Inflammatory macrophage (primary cell): ENCODE data around the gene SSU72.
A peak's percentile ranks its signal among the peaks of the same experiment; 100 is the strongest.

Experiments
- DNase-seq, 2 donors: peaks; one replicate each; pipeline ENCODE4 v3.0.0-alpha.2; 2020 to 2022
- total RNA-seq, 18 experiments: gene quantifications; one replicate each; lab custom pipeline; 2026; ENCODE audit warnings: mixed read lengths in 6 of 18, inconsistent platforms in 2 of 18; lab: John Stamatoyannopoulos, UW

SSU72 gene
- total RNA-seq = 34.4 to 101 (median 74.7) reads per million in 18 experiments

DNA sequence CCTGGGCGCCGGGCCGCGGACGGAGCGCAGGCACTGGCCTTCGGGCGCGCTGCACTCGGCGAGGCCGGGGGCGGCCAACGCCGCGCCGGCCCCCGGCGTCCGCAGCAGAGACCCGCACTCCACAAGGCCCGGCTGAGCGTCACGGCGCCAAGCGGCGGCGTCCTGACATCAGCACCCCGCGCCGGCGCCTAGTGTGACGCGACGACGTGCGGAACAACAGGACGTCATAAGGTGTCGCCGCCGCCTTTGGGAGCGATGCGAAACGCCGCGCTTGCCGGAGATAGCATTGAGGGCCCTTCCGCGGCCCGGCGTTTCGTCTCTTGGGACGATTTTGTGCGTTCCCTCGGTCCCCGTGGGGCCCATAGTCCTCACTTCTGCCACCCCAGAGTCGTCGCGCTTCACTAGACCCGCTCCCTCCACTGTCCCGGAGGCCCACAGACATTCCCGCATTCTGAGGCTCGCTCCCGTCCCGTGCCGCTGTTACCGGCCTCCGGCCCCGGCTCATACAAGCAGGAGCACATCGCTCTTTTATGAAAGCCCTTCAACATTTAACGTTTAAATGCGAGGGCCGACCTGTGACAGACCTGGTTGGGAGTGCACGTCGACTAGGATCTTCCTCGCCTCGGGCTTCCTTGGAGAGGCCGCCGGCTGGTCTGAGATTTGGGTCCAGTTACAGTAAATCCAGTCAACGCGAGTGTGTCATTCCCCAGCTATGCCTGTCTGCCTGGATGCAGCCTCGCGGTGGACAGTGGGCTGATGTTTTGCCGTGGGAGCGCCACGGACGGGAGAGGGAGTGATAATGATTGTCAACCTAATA is at the start of gene SSU72:
SSU72 (minus strand) TSS at position 143 of the 817 bp plus-strand sequence. CDS start 306 bp downstream, outside the sequence.
- peak; percentile 93 to 95 for DNase-seq

DNA sequence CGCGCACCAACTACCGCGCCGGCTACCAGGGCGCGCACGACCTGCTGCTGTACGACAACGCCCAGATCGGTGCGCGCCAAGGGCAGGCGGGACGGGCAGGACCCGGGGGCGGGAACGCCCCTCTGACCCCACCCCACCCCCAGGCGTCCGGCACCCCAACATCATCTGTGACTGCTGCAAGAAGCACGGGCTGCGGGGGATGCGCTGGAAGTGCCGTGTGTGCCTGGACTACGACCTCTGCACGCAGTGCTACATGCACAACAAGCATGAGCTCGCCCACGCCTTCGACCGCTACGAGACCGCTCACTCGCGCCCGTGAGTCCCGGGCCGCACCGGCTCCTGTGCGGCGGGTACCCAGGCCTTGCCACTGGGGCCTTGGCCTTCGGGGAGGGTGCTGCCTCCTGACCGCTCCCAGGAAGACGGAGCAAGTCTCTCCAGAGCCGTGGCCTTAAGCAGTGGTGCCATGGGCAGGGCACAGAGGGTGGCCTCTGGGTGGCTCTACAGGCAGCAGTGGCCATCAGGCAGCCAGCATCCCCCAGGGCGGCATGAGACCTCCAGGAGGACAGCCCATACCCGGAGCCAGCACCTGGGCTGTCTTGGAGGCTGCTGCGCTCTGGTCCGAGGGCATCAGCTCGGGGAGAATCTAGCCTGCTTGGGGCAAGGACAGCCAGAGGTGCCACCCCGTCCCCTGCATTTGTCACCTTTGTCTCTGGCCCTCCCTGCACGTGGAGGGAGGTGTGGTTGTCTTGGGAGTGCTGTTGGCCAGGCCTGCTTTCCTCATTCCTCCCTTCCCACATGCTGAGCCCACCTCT is 49.2 kb upstream of the SSU72 start:
- no peak for DNase-seq

DNA sequence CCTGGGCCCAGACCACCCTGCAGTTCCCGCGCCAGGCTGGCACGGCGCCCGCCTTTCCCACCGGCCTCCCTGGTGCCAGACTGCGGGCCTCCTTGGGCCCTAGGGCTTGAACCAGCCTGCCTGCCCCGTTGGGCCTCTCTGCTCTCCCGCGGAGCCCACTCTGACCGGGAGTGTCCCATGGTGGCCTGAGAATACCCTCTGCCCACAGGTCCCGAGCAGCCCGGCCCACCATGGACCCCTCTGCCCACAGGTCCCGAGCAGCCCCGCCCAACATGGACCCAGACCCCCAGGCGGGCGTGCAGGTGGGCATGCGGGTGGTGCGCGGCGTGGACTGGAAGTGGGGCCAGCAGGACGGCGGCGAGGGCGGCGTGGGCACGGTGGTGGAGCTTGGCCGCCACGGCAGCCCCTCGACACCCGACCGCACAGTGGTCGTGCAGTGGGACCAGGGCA is 48.5 kb upstream of the SSU72 start:
- DNase-seq = no peak

DNA sequence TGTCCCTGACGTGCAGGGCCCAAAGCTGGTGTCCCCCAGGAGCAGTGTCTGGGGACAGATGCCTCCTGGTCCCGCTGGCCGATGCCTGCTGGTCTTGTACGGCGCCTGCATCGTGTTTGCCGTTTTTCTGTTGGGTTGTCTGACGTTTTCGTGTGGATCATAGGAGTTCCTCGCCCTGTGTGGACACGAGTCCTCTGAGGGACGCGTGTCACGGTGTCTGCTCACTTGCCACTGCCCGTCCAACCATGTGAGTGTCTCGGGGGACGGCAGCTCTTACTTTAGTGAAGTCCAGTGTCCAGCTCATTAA is 48.1 kb upstream of the SSU72 start:
- DNase-seq = no peak

DNA sequence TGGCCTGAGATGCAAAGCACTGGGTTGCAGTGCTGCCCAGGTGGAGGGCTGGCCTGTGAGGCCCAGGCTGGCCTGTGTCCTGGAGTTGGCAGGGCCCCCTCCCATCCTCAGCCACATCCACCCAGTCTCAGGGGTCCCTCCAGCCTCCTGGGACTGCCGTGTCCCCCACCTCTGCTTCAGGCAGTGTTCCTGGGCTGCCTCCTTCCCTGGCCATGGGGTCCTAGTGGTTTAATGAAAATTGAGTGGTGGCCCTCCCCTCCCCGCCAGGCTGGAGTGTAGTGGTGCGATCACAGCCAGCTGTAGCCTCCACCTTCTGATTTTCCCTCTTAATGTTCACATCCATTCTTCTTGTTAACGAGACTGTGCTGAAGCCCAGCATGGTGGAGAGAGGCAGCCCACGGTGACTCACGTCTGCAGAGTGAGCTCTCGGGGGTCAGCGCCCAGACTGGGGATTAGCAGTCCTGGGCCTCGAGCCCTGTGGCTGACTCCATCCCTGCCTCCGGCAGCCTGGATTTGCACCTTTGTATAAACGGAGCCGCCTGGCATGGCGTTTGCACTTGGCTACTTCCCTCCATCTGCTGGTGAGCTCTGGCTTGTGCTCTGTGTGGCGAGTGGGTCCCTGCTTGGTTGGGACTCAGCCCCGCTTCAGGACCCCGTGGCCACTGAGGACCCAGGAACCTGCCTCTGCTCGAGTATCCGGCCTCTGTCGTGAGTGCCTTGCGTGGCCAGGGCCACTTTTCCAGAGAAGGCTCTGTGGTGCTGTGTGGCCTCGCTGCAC is 47.5 kb upstream of the SSU72 start:
- no peak for DNase-seq

DNA sequence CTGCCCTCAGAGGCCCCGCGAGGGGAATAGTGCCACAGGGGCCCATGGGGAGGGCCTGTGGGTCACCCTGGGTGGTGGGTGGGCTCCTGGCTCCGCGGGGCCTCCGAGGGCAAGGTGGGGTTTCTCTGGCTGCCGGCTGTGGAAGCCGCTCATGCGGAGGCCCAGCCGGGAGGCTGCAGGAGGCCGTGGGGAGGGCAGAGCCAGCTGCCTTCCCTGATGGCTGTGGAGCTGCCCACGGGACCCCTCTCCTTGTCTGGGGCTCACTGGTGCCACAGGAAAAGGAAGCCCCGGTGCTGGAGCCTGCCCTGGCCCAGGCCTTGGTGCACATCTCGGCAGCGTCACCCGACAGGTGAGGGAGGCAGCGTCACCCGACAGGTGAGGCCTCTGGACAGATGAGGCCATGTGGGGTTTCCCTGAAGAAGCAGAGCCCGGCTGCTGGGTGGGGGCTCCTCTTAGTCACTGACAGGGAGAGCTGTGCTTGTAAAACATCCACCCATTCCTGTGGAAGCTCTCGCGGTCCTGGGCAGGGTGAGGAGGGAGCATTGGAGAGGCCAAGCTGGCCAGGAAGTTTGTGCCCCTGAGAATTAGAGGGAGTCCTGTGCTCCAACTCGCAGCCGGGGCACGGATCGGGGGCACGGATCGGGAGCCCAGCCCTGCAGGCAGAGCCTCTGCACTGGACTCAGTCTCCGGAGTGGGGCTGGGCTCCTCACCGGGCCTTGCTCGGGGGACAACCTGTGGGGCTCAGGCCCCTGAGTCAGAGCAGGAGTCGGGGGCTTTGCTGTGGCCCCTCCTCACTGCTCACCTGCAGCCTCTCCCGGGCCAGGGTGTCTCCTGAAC is 46.7 kb upstream of the SSU72 start:
- DNase-seq = no peak

DNA sequence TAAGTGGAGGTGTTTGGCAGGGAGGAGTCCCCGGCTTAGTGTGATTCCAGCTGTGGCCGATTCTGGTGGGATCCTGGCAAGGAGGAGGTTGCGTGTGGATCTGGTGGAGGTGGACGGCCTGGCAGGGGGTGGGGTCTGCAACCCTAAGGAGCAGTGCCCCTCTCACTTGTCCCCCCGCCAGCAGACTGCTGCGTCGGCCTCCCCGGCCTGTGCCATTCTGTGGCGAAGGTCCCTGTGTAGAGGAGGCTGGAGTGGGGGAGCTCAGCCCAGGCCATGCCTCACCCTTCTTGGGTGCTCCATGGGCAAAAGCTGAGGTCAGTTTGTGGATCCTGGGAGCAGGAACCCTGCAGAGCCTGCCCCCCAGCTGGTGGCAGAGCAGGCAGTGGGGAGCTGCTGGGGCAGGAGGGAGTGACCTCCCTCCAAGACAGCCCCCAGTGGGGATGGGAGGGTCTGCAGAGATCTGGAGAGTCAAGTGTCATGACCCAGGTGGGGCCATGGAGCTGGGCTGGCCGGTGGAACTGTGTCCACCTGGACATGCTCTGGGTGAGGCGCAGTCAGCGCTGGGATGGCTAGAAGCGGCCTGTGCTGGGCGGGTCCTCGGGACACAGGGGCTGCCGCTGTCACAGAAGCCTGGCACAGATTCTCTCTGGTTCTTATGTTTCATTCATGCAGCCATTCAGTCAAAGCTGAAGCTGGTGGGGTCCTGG is 45.9 kb upstream of the SSU72 start:
- no peak for DNase-seq

DNA sequence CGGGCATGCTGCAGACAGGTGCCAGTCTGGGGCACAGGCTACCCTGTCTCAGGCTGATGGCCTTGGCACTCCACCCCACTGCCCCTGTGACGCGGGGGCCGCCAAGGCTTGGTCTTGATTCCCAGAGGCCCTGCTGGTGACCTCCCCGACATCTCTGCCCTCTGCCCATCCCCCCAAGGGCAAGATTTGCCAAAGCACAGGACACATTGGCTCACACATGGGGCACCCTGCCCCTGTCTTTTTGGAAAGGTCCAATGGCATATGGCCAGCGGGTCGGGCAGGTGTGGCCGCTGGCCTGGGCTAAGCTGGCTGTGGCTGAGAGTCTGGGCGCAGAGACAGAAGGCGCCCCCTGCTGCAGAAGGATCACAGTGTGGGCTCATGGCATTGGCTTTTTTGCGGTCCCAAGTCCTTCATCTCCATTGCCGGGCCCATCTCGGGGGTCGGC is 45.3 kb upstream of the SSU72 start:
- DNase-seq = peak; percentile 6 to 35

DNA sequence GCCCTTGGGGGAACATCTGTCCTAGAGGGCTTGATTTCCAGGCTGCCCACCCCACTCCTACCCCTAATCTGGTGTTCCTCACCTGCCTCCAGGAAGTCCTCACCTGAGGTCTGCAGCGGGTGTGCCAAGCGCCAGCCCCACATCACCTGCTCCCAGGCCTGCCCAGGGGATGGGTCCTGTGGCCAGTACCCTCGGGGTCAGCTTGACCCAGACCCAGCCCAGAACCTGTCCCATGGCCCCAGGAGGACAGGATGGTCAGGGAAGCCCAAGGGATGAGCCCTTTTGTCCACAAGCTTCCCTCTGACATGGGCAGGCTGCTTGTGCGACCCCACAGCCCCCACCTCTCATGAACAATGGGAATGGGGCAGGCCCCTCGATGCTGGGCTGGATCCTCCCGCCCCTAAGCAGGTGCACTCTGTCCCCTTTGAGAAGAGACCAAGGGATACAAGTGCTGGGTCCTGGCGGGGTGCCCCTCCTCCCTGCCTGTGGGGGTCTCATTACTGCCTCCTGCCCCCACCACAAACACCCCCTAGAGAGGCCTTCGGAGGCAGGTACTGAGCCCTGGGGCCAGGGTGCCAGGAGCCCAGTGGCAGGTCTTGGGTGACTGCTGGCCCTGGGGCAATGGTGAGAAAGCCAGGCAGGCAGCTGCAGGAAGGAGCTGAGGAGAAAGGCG is 43.9 kb upstream of the SSU72 start:
- DNase-seq = no peak

DNA sequence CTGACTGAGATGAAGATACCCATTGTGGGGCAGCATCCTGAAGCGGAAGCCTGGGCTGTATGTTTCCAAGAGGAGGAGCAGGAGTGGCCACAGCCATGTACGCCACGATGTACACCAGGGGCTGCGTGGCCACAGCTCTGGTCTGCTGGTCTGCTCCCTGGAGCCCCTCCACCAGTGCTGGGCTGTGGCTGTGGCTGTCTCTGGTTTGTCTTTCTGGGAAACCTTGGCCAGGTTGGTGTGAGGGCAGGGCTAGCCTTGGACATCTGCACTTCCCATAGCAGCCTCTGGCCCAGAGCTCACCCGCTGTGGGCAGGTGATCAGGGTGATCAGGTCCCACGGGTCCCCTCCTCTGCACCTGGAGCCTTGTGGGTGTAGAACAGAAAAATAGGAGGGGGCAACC is 43.3 kb upstream of the SSU72 start:
- no peak for DNase-seq

DNA sequence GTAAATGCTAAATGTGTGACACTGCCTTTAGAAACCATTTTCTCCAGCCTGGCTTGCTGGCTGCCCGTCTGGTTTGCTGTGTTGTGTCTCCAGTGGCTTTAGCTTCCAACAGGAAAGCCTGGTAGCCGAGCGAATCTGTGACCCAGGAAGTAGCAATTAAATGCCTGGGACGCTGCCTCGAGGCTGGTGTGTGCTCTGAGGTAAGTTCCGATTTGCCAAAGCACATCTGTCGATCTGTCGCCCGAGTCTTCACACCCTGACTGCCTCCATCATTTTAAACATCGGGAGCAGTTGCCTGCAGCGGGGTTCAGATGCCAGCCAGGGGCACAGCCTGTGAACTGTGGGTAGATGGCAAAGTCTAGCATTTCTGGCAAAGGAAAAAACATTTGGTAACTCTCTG is 42.9 kb upstream of the SSU72 start:
- DNase-seq = no peak

DNA sequence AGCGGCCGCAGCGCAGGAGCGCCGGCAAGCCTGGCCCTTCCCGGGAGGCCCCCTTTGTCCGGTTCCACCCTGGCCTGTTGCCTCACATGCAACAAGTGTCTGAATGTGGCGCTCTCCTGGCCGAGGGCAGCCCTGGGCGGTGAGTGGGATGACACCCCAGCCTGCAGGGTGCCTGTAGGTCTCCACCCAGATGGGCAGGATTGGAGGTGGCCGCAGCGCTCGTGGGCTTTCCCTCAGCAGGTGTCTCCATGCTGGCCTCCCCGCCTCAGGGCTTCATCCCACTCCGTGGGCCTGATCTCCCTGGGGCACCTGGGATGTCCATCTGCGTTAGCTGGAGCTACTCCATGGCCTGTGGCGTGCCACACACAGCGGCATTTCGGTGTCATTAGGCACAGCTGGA is 42.2 kb upstream of the SSU72 start:
- DNase-seq = no peak

DNA sequence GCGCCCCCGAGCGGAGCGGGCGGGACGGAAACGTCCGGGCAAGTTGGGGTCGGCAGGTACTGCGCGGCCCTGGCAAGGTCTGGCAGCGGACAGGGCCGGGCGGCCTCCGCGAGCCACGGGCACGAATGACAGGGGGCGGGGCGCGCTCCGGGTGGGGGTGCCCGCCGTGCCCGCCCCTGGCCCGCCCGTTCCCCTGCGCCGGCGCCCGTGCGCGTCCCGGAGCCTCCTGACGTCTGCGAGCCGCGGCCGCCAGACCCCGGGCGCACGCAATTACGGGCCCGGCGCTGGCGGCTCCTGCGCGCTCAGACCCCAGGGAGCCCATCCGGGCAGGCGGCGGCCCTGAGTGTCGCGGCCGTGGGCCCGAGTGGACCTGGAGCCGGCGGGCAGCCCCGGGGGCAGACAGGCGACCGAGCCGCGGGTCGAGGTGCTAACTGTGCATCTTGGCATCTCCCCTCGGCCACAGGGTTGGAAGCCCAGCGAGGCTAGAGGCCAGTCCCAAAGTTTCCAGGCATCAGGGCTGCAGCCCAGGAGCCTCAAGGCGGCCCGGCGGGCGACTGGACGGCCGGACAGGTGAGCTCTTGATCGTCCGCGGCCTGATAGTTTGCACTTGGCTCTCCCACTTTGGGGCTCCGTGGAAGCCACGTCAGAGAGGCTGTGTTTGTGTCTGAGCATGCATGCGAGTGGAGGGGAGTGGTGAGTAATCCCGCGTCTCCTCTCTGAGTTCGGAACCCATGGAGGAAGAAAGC is 41.6 kb upstream of the SSU72 start:
- DNase-seq = peak; percentile 14 to 58

DNA sequence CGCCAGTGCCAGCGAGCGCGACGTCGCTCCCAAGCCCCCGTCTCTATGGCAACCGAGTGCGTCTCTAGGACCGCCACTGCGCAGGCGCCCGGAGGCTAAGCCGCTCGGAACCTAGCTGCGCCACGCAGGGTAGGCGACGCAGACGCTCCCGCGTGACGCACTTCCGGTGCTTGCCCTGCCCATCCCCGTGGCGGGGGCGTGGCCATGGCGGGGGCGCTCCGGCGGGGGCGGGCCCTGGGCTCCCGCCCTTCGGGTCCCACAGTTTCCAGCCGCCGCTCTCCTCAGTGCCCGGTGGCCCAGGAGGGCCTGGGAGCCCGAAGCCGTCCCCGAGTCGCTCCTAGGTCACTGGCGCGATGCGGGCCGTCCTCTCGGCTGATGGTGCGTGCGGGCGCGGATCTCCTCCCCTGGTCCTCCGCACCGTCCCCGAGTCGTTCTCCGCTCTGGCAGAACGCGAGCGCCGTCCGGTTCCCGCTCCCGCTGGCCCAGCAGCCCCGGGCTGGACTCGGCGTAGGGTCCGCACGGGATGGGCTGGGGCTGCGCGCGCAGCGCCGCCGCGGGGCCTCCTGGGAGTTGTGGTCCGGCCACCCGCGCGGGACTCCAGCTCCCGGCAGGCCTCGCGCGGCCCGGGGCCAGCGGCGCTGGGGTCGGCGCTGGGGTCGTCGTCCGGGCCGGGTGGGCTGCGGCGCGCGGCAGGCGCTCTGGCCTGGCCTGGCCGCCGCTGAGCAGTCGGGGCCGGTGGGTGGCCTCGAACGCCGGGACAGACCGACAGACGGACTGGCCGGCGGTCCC is 40.8 kb upstream of the SSU72 start, which contains the start of gene MIB2:
MIB2 (plus strand) TSS at position 245 of the 789 bp plus-strand sequence. CDS start 7,953 bp downstream, outside the sequence.
- DNase-seq = peak; percentile 97 to 98

DNA sequence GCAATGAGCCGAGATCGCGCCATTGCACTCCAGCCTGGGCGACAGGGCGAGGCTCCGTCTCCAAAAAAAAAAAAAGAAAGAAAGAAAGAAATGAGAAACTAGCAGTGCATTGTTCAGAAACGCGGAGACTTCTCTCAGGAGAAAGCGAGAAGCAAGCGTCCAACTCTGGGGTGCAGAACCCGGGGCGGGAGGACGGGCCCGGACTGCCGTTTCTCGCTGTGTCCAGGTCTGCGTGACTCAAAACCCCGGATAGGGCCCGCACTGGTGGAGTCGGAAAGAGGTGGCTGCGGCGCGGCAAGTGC is 40.2 kb upstream of the SSU72 start:
- DNase-seq = no peak

DNA sequence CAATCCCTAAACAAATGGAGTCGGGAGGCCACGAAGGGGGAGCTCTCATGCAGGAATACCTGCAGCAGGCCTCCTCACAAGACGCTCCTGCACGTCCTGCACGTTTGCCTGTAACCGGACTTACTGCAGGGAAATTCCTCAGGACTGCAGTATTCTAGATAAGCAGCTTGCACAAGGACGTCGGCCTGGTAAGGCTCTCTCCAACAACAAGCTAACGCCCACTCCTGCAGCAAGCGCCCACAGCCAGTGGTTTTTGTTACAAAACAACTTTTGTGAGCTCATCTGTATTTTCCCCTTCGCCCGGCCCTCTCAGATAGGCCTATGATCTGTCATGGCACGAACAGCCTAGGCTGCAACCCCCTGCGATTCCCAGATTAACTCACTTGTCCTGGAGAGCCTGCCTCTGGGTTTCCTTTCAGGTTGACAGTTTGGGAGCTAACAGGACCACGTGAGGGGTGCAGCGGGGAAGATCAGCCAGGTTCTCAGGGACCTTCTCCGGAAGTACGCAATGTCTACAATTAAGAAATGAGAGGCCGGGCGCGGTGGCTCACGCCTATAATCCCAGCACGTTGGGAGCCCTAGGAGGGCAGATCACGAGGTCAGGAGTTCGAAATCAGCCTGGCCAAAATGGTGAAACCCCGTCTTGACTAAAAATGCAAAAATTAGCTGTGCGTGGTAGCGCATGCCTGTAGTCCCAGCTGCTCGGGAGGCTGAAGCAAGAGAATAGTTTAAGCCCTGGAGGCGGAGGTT is 39.7 kb upstream of the SSU72 start:
- DNase-seq = peak; percentile 96 to 97

DNA sequence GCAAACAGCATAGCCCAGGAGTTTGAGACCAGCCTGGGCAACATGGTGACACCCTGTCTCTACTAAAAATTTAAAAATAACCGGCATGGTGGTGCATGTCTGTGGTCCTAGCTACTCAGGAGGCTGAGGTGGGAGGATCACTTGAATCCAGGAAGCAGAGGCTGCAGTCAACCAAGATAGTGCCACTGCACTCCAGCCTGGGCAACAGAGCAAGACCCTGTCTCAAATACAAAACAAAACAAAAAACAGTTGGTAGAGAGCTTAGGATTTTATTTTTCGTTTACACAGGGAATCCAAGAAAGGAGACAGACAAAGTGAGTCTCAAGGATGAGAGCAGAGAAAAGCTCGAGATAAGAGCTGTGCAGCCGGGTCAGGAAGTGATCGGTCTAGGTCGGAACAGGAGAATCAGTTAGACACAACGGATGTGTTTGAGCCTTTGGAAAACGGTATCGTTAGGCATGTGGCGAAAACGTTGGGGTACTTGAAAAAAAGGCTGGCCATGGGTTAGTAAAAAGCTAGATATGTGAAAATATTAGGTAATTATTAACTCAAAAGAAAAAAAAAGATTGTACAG is 38.9 kb upstream of the SSU72 start:
- DNase-seq = no peak

DNA sequence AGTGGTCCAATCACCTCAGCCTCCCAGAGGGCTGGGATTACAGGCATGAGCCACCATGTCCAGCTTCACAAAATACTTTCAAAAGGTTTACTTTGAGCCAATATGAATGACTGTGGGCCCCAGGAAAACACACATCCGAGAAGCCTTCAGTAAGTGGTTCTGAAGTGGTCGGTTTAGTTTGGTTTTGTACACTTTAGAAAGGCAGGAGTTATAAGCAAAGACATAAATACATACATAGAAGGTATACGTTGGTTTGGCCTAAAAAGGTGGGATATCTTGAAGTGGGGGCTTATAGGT is 37.4 kb upstream of the SSU72 start:
- DNase-seq = no peak
